Endothelial cell of umbilical vein (primary cell): ENCODE data around the gene MSH6. TPM values are rescaled to one million over a fixed set of nuclear protein-coding genes. Genes with fewer than 3 reads are reported as not detected.

Experiments used
- BruUV-seq: library from RNA; stranded (reverse); fragments of 400-500 nt; replicated peaks from 2 replicates; lab custom pipeline; 2021; lab: Mats Ljungman, UMichigan
- CTCF ChIA-PET: fragments of 300-600, 350-600 bp; sonication (Branson Sonifier 250); formaldehyde crosslinking; loops from one replicate; lab custom pipeline; 2021; ENCODE audit warnings: antibody characterized with exemption, inconsistent platforms; lab: Charles Lee
- POLR2A ChIA-PET: fragments of 300-600, 350-600 bp; sonication (Branson Sonifier 250); formaldehyde crosslinking; loops from one replicate; lab custom pipeline; 2021; ENCODE audit warnings: antibody characterized with exemption, inconsistent platforms; lab: Charles Lee
- DNase-seq: peaks from one replicate; pipeline ENCODE4 v3.0.0-alpha.2; 2011; ENCODE audit warnings: low read depth, low spot score
- FAIRE-seq: peaks from 2 replicates; lab custom pipeline; 2011; peaks lifted over from hg19 to GRCh38; lab: Jason Lieb, UNC
- H2AFZ ChIP-seq: 2 replicates; pipeline ENCODE4 v1.6.0; 2012; ENCODE audit warnings: low read depth, low read length, control low read depth, inconsistent platforms
- H3K27ac ChIP-seq: 2 replicates; pipeline ENCODE4 v1.5.1; 2011; ENCODE audit warnings: low read depth, mild to moderate bottlenecking, control low read depth, low read length, moderate library complexity; ENCODE audit not compliant: insufficient read depth
- H3K27me3 ChIP-seq, 2 experiments: 2 replicates each; pipeline versions ENCODE4 v1.6.0 to v1.6.1; 2011; ENCODE audit warnings: low read length in 2 of 2, mixed read lengths in 1 of 2; ENCODE audit not compliant: control insufficient read depth in 2 of 2, insufficient read depth in 2 of 2
- H3K36me3 ChIP-seq, 2 experiments: 2 replicates in 1 of 2; 3 replicates in 1 of 2; pipeline ENCODE4 v1.5.1; 2011; ENCODE audit warnings: low read length in 2 of 2, mild to moderate bottlenecking in 1 of 2, moderate library complexity in 1 of 2; ENCODE audit not compliant: control insufficient read depth in 2 of 2, insufficient read depth in 2 of 2; ENCODE audit errors: extremely low read depth in 1 of 2
- H3K4me1 ChIP-seq: 3 replicates; pipeline ENCODE4 v1.5.1; 2011; ENCODE audit warnings: mild to moderate bottlenecking, low read length; ENCODE audit not compliant: control insufficient read depth, insufficient read depth; ENCODE audit errors: extremely low read depth
- H3K4me2 ChIP-seq: 2 replicates; pipeline ENCODE4 v1.6.1; 2011; ENCODE audit warnings: low read length, control low read depth, mixed read lengths; ENCODE audit not compliant: insufficient read depth
- H3K4me3 ChIP-seq, 3 experiments: fragments of 200-600 bp in 1 of 3; sonication (generic), shearing (Covaris generic) in 1 of 3; replicated peaks in 1 of 3; 2 replicates each; pipeline ENCODE4 v1.5.1; 2011 to 2016; ENCODE audit warnings: control low read depth in 3 of 3, low read length in 3 of 3, mild to moderate bottlenecking in 2 of 3, inconsistent platforms in 1 of 3, low read depth in 1 of 3, moderate library complexity in 1 of 3; ENCODE audit not compliant: insufficient read depth in 1 of 3
- H3K79me2 ChIP-seq: 2 replicates; pipeline ENCODE4 v1.6.0; 2012; ENCODE audit warnings: low read length, inconsistent platforms; ENCODE audit not compliant: control insufficient read depth, insufficient read depth
- H3K9ac ChIP-seq: replicated peaks from 2 replicates; pipeline ENCODE3; 2011; ENCODE audit warnings: low read length, control low read depth; ENCODE audit not compliant: insufficient read depth; ENCODE audit errors: extremely low read depth
- H3K9me1 ChIP-seq: replicated peaks from 3 replicates; pipeline ENCODE4 v1.6.0; 2011; ENCODE audit warnings: mild to moderate bottlenecking, low read length; ENCODE audit not compliant: control insufficient read depth, insufficient read depth; ENCODE audit errors: extremely low read depth
- H3K9me3 ChIP-seq: replicated peaks from 2 replicates; pipeline ENCODE4 v1.5.1; 2012; ENCODE audit warnings: low read length, inconsistent platforms; ENCODE audit not compliant: control insufficient read depth, insufficient read depth
- H4K20me1 ChIP-seq: replicated peaks from 2 replicates; pipeline ENCODE3; 2011; ENCODE audit warnings: mild to moderate bottlenecking, low read length; ENCODE audit not compliant: control insufficient read depth, insufficient read depth; ENCODE audit errors: extremely low read depth
- EZH2 ChIP-seq: IDR thresholded peaks from 2 replicates; pipeline ENCODE4 v1.6.1; 2012; ENCODE audit warnings: borderline replicate concordance, low read depth, mild to moderate bottlenecking, moderate library complexity, low read length, inconsistent platforms; ENCODE audit not compliant: severe bottlenecking
- GATA2 ChIP-seq: IDR thresholded peaks from 2 replicates; pipeline ENCODE4 v1.7.0; 2011; ENCODE audit warnings: low read depth, mild to moderate bottlenecking, moderate library complexity, mixed read lengths, low read length; ENCODE audit not compliant: insufficient read length, insufficient read depth
- JUN ChIP-seq: IDR thresholded peaks from 2 replicates; pipeline ENCODE4 v1.6.1; 2011; ENCODE audit warnings: borderline replicate concordance, low read depth; ENCODE audit not compliant: insufficient read length, insufficient read depth
- MYC ChIP-seq: IDR thresholded peaks from one replicate; pipeline ENCODE4 v1.6.1; 2011; ENCODE audit warnings: mild to moderate bottlenecking, low read depth, low read length
- POLR2AphosphoS5 ChIP-seq: IDR thresholded peaks from 2 replicates; pipeline ENCODE4 v1.6.1; 2012; ENCODE audit warnings: low read depth, mild to moderate bottlenecking, control low read depth, low read length, moderate library complexity; ENCODE audit not compliant: insufficient read depth
- dilution Hi-C: fragments of 300-500 bp; cut with MboI; formaldehyde crosslinking; loops from one replicate; pipeline ENCODE4 v1.15.0; 2019; ENCODE audit warnings: low sequenced_read_pairs; ENCODE audit not compliant: extremely low pct_ligation_motif_present
- intact Hi-C: fragments of 100-400 bp; cut with micrococcal nuclease; formaldehyde crosslinking; loops from one replicate; pipeline ENCODE4 v1.10.0; 2022
- polyA plus RNA-seq, 4 experiments: library from polyadenylated mRNA; depleted of rRNA in 3 of 4; stranded (reverse) in 3 of 4; unstranded in 1 of 4; fragments of >200 nt; gene quantifications; 2 replicates each; pipeline versions ENCODE4 v1.2.1 to v1.2.3, GENCODE V29; 2011 to 2012; ENCODE audit warnings: missing spikeins in 1 of 4
- total RNA-seq: library from RNA; stranded (reverse); gene quantifications from 2 replicates; pipeline ENCODE4 v1.2.3, GENCODE V29; 2021
- TF ChIP-seq, protein P1 (sequence below), 2 donors: IDR thresholded peaks; 1 replicate in 1 of 2; 2 replicates in 1 of 2; pipeline ENCODE4 v1.5.1; 2011; ENCODE audit warnings: low read length in 2 of 2, mild to moderate bottlenecking in 2 of 2, moderate library complexity in 2 of 2, control low read depth in 1 of 2, inconsistent platforms in 1 of 2, low read depth in 1 of 2; ENCODE audit not compliant: insufficient read depth in 1 of 2; ENCODE audit errors: extremely low read depth in 1 of 2

MSH6 gene
- total and polyA plus RNA-seq, 2 donors (not counting 3 experiments of a cell fraction or from before 2014, with no cell fraction given), result 11.9 to 74.0 TPM

DNA sequence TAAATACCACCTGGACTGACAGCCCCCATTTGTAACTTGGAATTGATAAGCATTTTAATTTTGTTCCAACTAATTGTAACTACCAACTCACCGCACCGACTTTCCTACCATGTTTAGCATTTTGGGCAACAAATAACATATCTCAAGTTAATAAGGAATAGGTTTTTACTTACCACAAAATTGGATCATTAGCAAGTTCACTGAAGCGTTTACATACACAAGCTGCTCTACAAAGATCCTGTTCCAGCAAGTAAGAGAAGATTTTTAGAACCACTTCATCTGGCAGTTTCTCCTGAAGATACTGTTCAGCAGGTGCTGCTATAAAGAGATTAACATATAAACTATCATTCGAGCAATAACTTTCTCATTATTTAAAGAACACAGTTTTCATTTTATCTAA lies 55.7 kb downstream of the MSH6 start:
- FAIRE-seq (no peak), DNase-seq (no peak)
- H3K79me2 ChIP-seq, result peaks cover 36% of the 10 kb centered on the region
- H3K9me3 ChIP-seq, result no peaks in the 10 kb centered on the region
- H3K9me1 ChIP-seq, result no peaks in the 10 kb centered on the region
- H3K4me2 ChIP-seq, result no peak overlapping the region
- peaks cover 4 to 30% of the 10 kb centered on the region in 2 experiments for H3K36me3 ChIP-seq
- no peak overlapping the region for H3K27ac ChIP-seq
- dilution Hi-C loops (no loop called here), intact Hi-C loops (no loop called here)
- no peak overlapping the region for H3K4me3 ChIP-seq
- no peaks in the 10 kb centered on the region for H3K4me1 ChIP-seq
- ChIA-PET CTCF (interaction anchor here (1.4 kb wide), 1 partner anchor 11 kb away, joined by 4 read pairs; no protein-coding TSS in a partner anchor), POLR2A (no interaction called here)
- no peak overlapping the region for H2AFZ ChIP-seq
- H4K20me1 ChIP-seq, result peaks cover 2% of the 10 kb centered on the region
- no TSS peak for BruUV-seq
- H3K9ac ChIP-seq, result no peak overlapping the region
- no peak for TF ChIP-seq JUN
- no peak for TF ChIP-seq MYC
- TF ChIP-seq, protein P1, sequence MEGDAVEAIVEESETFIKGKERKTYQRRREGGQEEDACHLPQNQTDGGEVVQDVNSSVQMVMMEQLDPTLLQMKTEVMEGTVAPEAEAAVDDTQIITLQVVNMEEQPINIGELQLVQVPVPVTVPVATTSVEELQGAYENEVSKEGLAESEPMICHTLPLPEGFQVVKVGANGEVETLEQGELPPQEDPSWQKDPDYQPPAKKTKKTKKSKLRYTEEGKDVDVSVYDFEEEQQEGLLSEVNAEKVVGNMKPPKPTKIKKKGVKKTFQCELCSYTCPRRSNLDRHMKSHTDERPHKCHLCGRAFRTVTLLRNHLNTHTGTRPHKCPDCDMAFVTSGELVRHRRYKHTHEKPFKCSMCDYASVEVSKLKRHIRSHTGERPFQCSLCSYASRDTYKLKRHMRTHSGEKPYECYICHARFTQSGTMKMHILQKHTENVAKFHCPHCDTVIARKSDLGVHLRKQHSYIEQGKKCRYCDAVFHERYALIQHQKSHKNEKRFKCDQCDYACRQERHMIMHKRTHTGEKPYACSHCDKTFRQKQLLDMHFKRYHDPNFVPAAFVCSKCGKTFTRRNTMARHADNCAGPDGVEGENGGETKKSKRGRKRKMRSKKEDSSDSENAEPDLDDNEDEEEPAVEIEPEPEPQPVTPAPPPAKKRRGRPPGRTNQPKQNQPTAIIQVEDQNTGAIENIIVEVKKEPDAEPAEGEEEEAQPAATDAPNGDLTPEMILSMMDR (IDR thresholded peaks at IDR 0.05; ENCODE audit: extremely low read depth in 1 of 2, insufficient read depth in 1 of 2, low read depth in 1 of 2, low read length in 2 of 2), result no peak
- no peak for TF ChIP-seq GATA2
- TF ChIP-seq EZH2, result no peak
- no peak for TF ChIP-seq POLR2AphosphoS5
- H3K27me3 ChIP-seq, result no peaks in the 10 kb centered on the region
